Uterus (tissue), 4 donors: ENCODE data around the gene PSENEN. TPM values are rescaled to one million over a fixed set of nuclear protein-coding genes. Genes with fewer than 3 reads are reported as not detected.

ENCODE experiments used
- DNase-seq, 2 donors: peaks; one replicate each; pipeline ENCODE4 v3.0.0-alpha.2; 2019 to 2020
- H3K27ac ChIP-seq, 2 donors: fragments of 200-600 bp; sonication (generic); 1 replicate in 1 of 2; 2 replicates in 1 of 2; pipeline ENCODE4 v1.5.1; 2016 to 2018
- H3K27me3 ChIP-seq, 2 donors: fragments of 200-600 bp; sonication (generic); one replicate each; pipeline ENCODE4 v1.5.1; 2018 to 2019; ENCODE audit warnings: control low read depth in 1 of 2
- H3K36me3 ChIP-seq, 2 donors: fragments of 200-600 bp; sonication (generic); one replicate each; pipeline ENCODE4 v1.5.1; 2019; ENCODE audit warnings: control low read depth in 1 of 2
- H3K4me1 ChIP-seq, 2 donors: fragments of 200-600 bp; sonication (generic); one replicate each; pipeline ENCODE4 v1.5.1; 2018 to 2019; ENCODE audit warnings: control low read depth in 1 of 2
- H3K4me3 ChIP-seq, 2 donors: fragments of 200-600 bp; sonication (generic); 1 replicate in 1 of 2; 2 replicates in 1 of 2; pipeline ENCODE4 v1.5.1; 2018 to 2019; ENCODE audit warnings: mild to moderate bottlenecking in 1 of 2
- H3K9me3 ChIP-seq, 2 donors: fragments of 200-600 bp; sonication (generic); one replicate each; pipeline ENCODE4 v1.5.1; 2019; ENCODE audit warnings: control low read depth in 1 of 2
- POLR2A ChIP-seq, 2 donors: fragments of 450-650 bp; IDR thresholded peaks; one replicate each; pipeline ENCODE4 v1.6.1; 2016; ENCODE audit warnings: antibody characterized with exemption in 2 of 2, mild to moderate bottlenecking in 1 of 2, moderate library complexity in 1 of 2
- intact Hi-C: fragments of 100-400 bp; cut with DNase I; formaldehyde crosslinking; loops from one replicate; pipeline ENCODE4 v1.15.1; 2023; ENCODE audit warnings: low total_unique reads
- total RNA-seq, 4 donors: library from RNA; depleted of rRNA in 3 of 4; stranded (reverse); fragments of >200 nt in 3 of 4; gene quantifications; one replicate each; pipeline versions ENCODE4 v1.1.0 to v1.2.4, GENCODE V29; 2014 to 2023
- TF ChIP-seq, protein P1 (sequence below), 4 experiments: fragments of 200-600 bp in 2 of 4; fragments of 450-650 bp in 2 of 4; sonication (generic) in 2 of 4; IDR thresholded peaks; one replicate each; pipeline ENCODE4 v1.5.1; 2016 to 2019; ENCODE audit warnings: antibody characterized with exemption in 4 of 4, mild to moderate bottlenecking in 2 of 4, moderate library complexity in 1 of 4
- donor health status: DM: yes; HTN: yes; CAD: no.

Gene PSENEN
- total RNA-seq, 4 donors from 2014 or later = 5.3 to 37.3 (median 18.8) TPM

- no peak overlapping the region for H3K27ac ChIP-seq
- H3K9me3 ChIP-seq = no peaks in the 10 kb centered on the region
- H3K36me3 ChIP-seq = no peaks in the 10 kb centered on the region
- H3K4me3 ChIP-seq = no peak overlapping the region
- DNase-seq = no peak
- intact Hi-C loops = no loop called here
- H3K4me1 ChIP-seq = no peaks in the 10 kb centered on the region
- TF ChIP-seq, protein P1, sequence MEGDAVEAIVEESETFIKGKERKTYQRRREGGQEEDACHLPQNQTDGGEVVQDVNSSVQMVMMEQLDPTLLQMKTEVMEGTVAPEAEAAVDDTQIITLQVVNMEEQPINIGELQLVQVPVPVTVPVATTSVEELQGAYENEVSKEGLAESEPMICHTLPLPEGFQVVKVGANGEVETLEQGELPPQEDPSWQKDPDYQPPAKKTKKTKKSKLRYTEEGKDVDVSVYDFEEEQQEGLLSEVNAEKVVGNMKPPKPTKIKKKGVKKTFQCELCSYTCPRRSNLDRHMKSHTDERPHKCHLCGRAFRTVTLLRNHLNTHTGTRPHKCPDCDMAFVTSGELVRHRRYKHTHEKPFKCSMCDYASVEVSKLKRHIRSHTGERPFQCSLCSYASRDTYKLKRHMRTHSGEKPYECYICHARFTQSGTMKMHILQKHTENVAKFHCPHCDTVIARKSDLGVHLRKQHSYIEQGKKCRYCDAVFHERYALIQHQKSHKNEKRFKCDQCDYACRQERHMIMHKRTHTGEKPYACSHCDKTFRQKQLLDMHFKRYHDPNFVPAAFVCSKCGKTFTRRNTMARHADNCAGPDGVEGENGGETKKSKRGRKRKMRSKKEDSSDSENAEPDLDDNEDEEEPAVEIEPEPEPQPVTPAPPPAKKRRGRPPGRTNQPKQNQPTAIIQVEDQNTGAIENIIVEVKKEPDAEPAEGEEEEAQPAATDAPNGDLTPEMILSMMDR (IDR thresholded peaks at IDR 0.05) = no peak
- TF ChIP-seq POLR2A (IDR thresholded peaks at IDR 0.05) = no peak
- H3K27me3 ChIP-seq = no peaks in the 10 kb centered on the region
These were observed 42.1 kb upstream of the PSENEN start for GRCh38 chr19:35703343-35703742.

DNA sequence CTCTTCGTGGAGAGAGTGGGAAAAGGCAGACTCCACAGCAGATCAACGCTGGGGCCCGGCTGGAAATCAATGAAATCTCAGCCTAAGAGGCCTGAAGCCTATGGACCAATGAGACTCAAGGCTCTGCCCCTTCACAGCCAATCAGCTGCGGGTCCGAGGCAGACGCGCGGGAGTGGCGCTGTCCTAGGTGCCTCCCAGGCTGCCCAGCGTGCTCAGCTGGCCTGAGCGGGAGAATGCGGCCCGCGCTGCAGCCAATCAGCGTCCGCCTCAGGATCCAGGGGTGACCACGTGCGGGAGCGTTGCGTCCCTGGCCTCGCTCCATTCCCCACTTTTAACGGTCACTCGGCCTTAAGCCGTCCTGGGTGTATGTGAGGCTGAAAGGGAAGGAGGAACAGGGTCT, 41.2 kb upstream of the PSENEN start, which contains the start of gene ZBTB32:
Gene ZBTB32, plus strand, starts transcription at position 341 of the 400 bp plus-strand sequence. CDS start 10,069 bp downstream, outside the sequence.
- no peak for TF ChIP-seq POLR2A (IDR thresholded peaks at IDR 0.05)
- TF ChIP-seq, protein P1 (IDR thresholded peaks at IDR 0.05) = no peak
- H3K4me1 ChIP-seq = no peaks in the 10 kb centered on the region

DNA sequence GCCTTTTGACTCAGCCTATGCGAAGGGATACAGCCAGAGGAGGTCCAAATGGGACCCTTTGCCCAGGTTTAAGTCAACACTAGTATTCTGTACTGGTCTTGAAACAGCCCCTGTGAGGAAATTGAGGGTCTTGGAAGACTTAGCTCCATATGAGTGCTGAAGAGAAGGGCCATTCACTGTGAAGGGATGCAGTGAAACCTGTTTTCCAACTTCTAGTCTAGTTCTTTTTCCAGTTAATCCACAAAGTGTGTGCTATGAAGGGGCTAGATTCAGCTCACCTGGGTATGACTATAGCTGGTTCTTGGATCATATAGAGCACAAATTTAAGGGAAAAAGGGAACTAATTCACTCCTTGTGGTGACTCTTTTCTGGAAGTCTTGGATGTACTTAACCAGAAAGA, 37.1 kb upstream of the PSENEN start:
- no peak for DNase-seq

More for the DNA sequence above, 41.2 kb upstream of the PSENEN start, which contains the start of gene ZBTB32:
- Histone ChIP-seq H3K27ac (no peak within 1 kb of the TSS), H3K9me3 (no peaks in the 10 kb centered on the region), H3K4me3 (no peak within 1 kb of the TSS), H3K27me3 (no peaks in the 10 kb centered on the region), H3K36me3 (no peaks in the 10 kb centered on the region)
- no peak for DNase-seq
- intact Hi-C loops = no loop called here

DNA sequence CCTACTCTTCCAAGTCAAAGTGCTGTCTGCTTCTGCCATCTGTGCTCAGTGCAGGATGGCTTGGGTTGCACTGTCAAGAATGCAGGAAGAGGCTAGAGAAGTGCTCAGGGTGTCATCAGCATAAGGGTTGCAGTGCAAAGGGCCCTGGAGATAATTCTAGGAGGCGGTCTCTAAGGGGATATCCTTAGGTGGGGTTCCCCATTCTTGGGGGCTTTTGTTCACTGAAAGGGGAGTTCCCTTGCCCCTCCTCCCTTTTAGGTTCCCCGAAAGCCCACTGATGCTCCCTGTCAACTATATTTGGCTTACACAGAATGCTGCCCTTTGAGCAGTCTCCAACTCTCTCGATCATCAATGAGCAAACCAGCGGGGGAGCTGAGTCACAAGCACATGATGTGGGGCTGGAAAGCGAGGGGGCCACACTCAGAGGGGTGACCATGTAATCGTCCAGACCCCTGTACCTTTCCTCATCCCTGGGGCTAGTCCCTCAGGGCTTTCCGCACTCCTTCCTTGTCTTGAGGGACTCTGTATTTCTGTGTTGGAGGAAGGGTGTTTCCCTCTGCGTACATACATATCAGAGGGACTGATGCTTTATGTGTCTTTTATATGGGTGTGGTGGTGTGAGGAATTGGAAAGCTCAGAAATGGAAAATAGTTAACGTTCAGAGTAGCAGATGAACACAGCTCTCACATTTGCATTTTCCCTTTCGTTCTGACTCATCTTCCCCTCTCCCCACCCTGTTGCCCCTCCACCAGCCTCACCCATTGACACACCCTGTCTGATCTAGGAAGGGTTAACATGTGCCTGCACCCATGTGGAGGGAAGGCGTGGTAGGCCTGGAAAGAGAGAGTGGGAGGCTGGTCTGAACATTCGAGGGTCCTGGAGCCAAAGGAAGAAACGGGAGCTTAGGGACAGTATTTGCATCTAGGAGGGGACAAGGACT, 34.4 kb upstream of the PSENEN start:
- intact Hi-C loops = loop anchor here (10.0 kb wide), 1 partner anchor 166 kb away; the partner anchor contains the start of gene TMEM147
- no peaks in the 10 kb centered on the region for H3K9me3 ChIP-seq
- peaks cover 7 to 9% of the 10 kb centered on the region in 2 donors for H3K4me1 ChIP-seq
- no peak for DNase-seq
- no peak overlapping the region for H3K4me3 ChIP-seq
- no peaks in the 10 kb centered on the region for H3K27me3 ChIP-seq
- no peak overlapping the region for H3K27ac ChIP-seq
- no peaks in the 10 kb centered on the region for H3K36me3 ChIP-seq
- no peak for TF ChIP-seq POLR2A (IDR thresholded peaks at IDR 0.05)
- TF ChIP-seq, protein P1 (IDR thresholded peaks at IDR 0.05) = no peak

More for the DNA sequence above, 37.1 kb upstream of the PSENEN start:
- no peaks in the 10 kb centered on the region for H3K9me3 ChIP-seq
- H3K27me3 ChIP-seq = no peaks in the 10 kb centered on the region
- no peak overlapping the region for H3K4me3 ChIP-seq
- intact Hi-C loops = no loop called here
- no peak for TF ChIP-seq POLR2A (IDR thresholded peaks at IDR 0.05)
- no peaks in the 10 kb centered on the region for H3K36me3 ChIP-seq
- H3K27ac ChIP-seq = no peak overlapping the region
- no peaks in the 10 kb centered on the region for H3K4me1 ChIP-seq

DNA sequence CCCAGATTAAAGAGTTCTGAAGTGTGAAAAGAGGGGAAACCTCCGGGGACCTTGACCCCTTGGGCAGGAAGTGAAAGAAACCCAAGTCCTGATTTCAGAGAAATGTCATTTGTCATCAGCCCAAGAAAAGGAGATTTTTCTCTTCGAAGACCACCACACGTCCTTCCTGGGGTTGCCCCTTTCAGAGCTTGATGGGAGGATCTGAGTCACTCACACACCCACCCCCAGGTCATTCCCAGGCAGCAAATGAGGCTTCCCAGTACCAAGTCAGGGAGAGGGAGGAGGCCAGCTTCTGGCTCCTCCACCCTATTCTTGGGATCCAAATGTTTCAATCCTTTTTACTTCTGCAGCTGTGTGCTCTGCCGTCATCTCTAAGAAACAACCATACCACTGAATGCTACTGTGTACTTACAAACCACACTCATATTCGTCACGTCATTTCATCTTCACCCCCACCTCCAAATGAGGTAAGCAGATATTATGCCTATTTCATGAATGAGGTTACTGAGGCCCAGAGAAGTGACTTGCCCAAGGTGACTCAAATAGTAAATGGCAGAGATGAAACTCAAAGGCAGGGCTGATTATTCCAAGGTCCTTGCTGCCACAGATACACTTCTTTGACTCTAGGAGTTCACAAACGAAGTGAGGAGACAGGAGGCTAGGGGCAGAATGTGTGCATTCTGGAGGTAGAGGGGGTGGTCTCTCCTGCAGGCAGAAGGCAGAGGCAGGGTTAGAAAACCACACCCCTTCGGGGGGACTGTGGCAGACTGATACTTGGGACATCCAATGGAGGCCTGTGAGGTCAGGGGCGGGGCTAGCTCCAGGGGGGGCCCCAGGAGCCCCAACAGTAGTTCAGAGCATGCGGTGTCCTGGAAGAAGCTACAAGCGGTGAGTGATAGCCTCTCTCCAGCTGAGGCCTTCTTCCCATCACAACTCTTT, 32.6 kb upstream of the PSENEN start:
- H3K9me3 ChIP-seq = no peaks in the 10 kb centered on the region
- no peaks in the 10 kb centered on the region for H3K27me3 ChIP-seq
- TF ChIP-seq, protein P1 (IDR thresholded peaks at IDR 0.05) = no peak
- TF ChIP-seq POLR2A (IDR thresholded peaks at IDR 0.05) = no peak
- H3K27ac ChIP-seq = no peak overlapping the region
- DNase-seq = no peak
- peaks cover 8 to 11% of the 10 kb centered on the region in 2 donors for H3K4me1 ChIP-seq
- no peaks in the 10 kb centered on the region for H3K36me3 ChIP-seq
- no peak overlapping the region for H3K4me3 ChIP-seq
- intact Hi-C loops = loop anchor here (10.0 kb wide), 1 partner anchor 168 kb away; the partner anchor contains the start of gene TMEM147
